ACC112 (cell line): Measurements from ENCODE around the gene ETV7.

Experiments
- H2AFZ ChIP-seq: fragments of 200-600 bp; sonication (generic); one replicate; pipeline ENCODE4 v1.6.0; 2017; ENCODE audit warnings: antibody characterized with exemption, low read length; ENCODE audit not compliant: unreplicated experiment
- H3K27ac ChIP-seq: fragments of 200-600 bp; sonication (generic); 2 replicates; pipeline ENCODE4 v1.5.1; 2014; ENCODE audit warnings: low read depth, mild to moderate bottlenecking, antibody characterized with exemption, low read length, moderate library complexity
- H3K27me3 ChIP-seq: fragments of 200-600 bp; sonication (generic); 2 replicates; pipeline ENCODE4 v1.6.1; 2014; ENCODE audit warnings: mild to moderate bottlenecking, antibody characterized with exemption, low read length, moderate library complexity, mixed read lengths; ENCODE audit not compliant: insufficient read depth
- H3K36me3 ChIP-seq: fragments of 200-600 bp; sonication (generic); 2 replicates; pipeline ENCODE4 v1.6.1; 2016; ENCODE audit warnings: mild to moderate bottlenecking, antibody characterized with exemption, low read length, moderate library complexity, mixed read lengths; ENCODE audit not compliant: insufficient read depth
- H3K4me1 ChIP-seq: fragments of 200-600 bp; sonication (generic); one replicate; pipeline ENCODE4 v1.6.1; 2016; ENCODE audit warnings: low read length, mixed read lengths; ENCODE audit not compliant: insufficient read depth, unreplicated experiment, control insufficient read depth
- H3K4me3 ChIP-seq: fragments of 200-600 bp; sonication (generic); 2 replicates; pipeline ENCODE4 v1.5.1; 2014; ENCODE audit warnings: mild to moderate bottlenecking, low read depth, low read length
- H3K79me2 ChIP-seq: fragments of 200-600 bp; sonication (generic); one replicate; pipeline ENCODE4 v1.6.0; 2016; ENCODE audit warnings: low read length; ENCODE audit not compliant: control insufficient read depth, unreplicated experiment, insufficient read depth

Gene ETV7

DNA sequence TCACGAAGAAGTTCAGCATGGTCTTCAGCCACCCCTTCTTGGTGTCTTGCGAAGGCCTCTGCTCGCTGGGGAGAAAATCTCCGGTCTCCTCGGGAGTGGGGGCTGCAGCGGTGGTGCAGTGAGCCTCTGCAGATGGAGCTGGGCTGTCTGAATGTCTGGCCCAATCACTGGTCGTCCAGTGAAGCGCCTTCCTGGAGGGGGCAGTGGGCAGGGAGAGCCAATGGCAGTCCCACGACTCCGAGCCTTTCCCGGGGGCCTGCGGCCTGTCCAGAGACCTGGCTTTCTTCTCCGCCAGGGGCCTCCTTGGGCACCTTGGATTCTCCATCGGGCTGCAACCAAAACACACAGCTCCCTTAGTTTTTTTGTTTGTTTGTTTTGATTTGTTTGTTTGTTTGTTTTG, 57.1 kb downstream of the ETV7 start:
- Histone ChIP-seq H2AFZ (no peak overlapping the region), H3K27ac (no peak overlapping the region), H3K4me3 (no peak overlapping the region), H3K27me3 (peaks cover 61% of the 10 kb centered on the region), H3K36me3 (no peaks in the 10 kb centered on the region), H3K79me2 (no peaks in the 10 kb centered on the region), H3K4me1 (no peaks in the 10 kb centered on the region)

DNA sequence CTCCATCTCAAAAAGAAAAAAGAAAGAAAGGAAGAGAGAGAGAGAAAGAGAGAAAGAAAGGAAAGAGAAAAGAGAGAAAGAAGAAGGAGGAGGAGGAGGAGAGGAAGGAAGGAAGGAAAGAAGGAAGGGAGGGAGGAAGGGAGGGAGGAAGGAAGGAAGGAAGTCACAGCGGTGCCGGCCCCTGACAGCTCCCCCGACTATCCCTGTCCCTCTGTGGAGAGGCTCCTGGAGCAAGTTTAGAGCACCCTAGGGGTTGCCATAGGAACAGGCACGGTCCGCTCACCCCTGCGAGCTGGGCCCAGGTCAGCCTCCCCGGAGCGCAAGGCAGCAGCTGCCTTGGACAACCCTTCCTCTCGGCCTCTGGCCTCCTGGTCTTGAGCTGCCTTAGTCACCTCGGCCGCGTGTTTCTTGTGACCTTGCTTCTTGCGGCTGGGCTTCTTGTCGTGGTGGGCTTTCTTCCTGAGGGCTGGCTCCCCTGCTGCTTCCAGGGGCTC, 57.6 kb downstream of the ETV7 start:
- no peaks in the 10 kb centered on the region for H3K4me1 ChIP-seq
- peaks cover 56% of the 10 kb centered on the region for H3K27me3 ChIP-seq
- H3K27ac ChIP-seq, result no peak overlapping the region
- no peaks in the 10 kb centered on the region for H3K79me2 ChIP-seq
- no peaks in the 10 kb centered on the region for H3K36me3 ChIP-seq
- no peak overlapping the region for H3K4me3 ChIP-seq
- no peak overlapping the region for H2AFZ ChIP-seq

DNA sequence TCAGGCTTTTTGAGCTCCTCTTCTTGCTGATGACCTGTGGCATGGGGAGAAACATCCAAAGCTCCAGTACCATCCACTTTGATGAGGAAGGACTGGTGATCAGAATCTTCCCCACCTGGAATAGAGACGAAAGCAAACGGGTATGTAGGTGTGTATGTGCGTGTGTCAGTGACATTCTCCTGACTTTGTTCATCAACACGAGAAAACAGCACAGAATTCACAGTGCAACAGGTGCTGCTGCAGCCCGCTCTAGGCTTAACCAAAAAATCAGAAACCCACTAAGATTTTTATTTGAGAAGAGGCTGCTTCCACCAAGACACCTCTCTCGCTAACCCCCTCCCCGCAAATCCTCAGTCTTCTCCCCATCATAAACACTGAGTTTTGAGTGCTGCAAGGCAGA, 58.9 kb downstream of the ETV7 start:
- Histone ChIP-seq H3K4me1 (no peaks in the 10 kb centered on the region), H3K79me2 (no peaks in the 10 kb centered on the region), H3K27me3 (peaks cover 44% of the 10 kb centered on the region), H3K4me3 (no peak overlapping the region), H3K27ac (no peak overlapping the region), H2AFZ (no peak overlapping the region), H3K36me3 (no peaks in the 10 kb centered on the region)

- Histone ChIP-seq H3K36me3 (no peaks in the 10 kb centered on the region), H3K79me2 (no peaks in the 10 kb centered on the region), H3K27me3 (peaks cover 37% of the 10 kb centered on the region), H2AFZ (no peak overlapping the region), H3K4me1 (no peaks in the 10 kb centered on the region), H3K4me3 (no peak overlapping the region), H3K27ac (no peak overlapping the region)
Observed at GRCh38 chr6:36327919-36328236, 59.6 kb downstream of the ETV7 start.

DNA sequence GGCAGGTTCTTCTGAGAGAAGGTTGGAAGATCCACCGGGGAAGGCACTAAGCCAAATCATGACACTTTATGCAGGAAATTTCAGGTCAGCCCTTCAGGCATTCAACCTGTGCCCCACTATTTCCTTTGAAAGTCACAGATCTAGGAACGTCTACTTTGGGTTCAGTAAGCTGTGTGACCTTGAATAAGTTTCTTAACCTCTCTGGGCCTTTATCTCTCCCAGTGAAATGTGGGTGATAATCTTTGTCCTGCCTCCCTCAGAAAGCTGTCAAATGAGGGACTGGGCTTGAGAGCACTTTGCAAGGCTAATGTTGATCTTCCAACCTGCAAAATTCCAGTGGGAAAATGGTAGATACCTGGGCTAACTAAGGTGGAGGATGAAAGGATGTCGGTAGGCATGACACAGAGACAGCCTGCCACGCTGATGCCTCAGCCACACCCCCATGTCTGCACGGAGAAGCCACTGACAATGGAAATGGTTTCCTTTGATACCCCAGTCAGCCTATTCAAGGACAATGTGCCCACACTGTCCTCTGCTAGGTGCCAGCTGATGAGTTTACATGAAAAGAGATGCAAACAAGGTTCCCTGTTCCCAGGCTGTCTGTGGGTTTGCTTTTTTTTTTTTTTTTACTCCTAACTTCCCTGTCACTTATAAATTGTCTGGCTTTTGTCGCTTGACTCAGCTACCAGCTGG, 60.1 kb downstream of the ETV7 start:
- Histone ChIP-seq H3K36me3 (no peaks in the 10 kb centered on the region), H3K4me1 (no peaks in the 10 kb centered on the region), H3K4me3 (no peak overlapping the region), H3K79me2 (no peaks in the 10 kb centered on the region), H2AFZ (no peak overlapping the region), H3K27ac (no peak overlapping the region), H3K27me3 (peaks cover 35% of the 10 kb centered on the region)

DNA sequence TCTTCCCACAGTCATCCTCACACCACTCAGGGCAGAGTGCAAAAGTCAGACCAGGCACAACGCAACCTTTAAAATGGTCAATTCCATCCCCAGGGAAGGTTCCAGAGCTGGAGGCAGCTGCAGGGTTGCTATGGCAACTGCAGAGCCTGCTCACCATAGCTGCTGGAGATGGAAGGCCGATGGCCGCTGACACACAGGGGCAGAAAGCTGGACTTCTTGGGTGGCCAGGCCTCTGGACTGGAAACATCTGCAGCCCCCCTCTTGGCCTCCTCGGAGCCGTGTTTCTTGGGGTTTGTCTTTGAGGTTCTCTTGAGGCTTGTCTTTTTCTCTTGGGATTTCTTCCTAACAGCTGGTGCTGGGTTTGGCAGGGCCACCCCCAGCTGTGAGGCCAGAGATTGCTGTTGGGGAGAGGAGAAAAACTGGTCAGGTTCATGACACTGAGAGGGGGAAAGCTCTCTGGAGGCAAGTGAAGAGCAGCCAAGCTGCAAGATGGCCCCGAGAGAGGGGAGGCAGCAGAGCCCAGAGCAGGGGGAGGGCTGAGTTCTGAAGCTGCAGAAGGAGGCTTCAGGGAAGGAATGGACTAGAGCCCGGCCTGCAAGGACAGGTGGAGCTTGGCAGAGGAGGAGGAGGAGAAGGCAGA, 61.0 kb downstream of the ETV7 start:
- peaks cover 32% of the 10 kb centered on the region for H3K27me3 ChIP-seq
- no peak overlapping the region for H2AFZ ChIP-seq
- H3K79me2 ChIP-seq, result no peaks in the 10 kb centered on the region
- H3K36me3 ChIP-seq, result no peaks in the 10 kb centered on the region
- H3K27ac ChIP-seq, result no peak overlapping the region
- no peak overlapping the region for H3K4me3 ChIP-seq
- no peaks in the 10 kb centered on the region for H3K4me1 ChIP-seq

GRCh38 chr6:36324715-36325114, 62.8 kb downstream of the ETV7 start:
- Histone ChIP-seq H2AFZ (no peak overlapping the region), H3K36me3 (no peaks in the 10 kb centered on the region), H3K27me3 (peaks cover 32% of the 10 kb centered on the region), H3K4me1 (no peaks in the 10 kb centered on the region), H3K27ac (no peak overlapping the region), H3K4me3 (no peak overlapping the region), H3K79me2 (no peaks in the 10 kb centered on the region)

DNA sequence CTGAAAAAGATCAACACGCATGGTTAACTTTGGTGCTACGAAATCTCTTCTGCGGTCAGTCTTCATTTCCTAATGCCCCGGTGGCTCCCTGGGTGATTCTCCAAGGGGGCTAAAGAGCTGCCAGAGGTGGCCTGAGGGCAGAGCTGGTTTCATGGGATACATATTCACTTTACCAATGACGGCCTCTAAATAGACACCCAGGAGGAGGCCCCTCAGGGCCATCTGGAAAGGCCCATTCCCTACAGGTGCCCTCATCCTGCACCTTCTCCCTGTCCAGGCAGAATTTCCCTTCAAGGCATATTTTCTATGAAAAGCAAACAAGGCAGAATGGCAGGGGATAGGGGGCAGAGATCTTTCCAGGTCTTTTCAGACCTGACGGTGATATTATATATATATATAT, 63.3 kb downstream of the ETV7 start:
- H3K36me3 ChIP-seq, result no peaks in the 10 kb centered on the region
- H3K79me2 ChIP-seq, result no peaks in the 10 kb centered on the region
- no peak overlapping the region for H3K27ac ChIP-seq
- peaks cover 31% of the 10 kb centered on the region for H3K27me3 ChIP-seq
- no peak overlapping the region for H2AFZ ChIP-seq
- no peak overlapping the region for H3K4me3 ChIP-seq
- H3K4me1 ChIP-seq, result no peaks in the 10 kb centered on the region

GRCh38 chr6:36323062-36323461, 64.4 kb downstream of the ETV7 start:
- Histone ChIP-seq H3K4me1 (no peaks in the 10 kb centered on the region), H3K27me3 (peaks cover 22% of the 10 kb centered on the region), H3K36me3 (no peaks in the 10 kb centered on the region), H2AFZ (no peak overlapping the region), H3K27ac (no peak overlapping the region), H3K79me2 (no peaks in the 10 kb centered on the region), H3K4me3 (no peak overlapping the region)

DNA sequence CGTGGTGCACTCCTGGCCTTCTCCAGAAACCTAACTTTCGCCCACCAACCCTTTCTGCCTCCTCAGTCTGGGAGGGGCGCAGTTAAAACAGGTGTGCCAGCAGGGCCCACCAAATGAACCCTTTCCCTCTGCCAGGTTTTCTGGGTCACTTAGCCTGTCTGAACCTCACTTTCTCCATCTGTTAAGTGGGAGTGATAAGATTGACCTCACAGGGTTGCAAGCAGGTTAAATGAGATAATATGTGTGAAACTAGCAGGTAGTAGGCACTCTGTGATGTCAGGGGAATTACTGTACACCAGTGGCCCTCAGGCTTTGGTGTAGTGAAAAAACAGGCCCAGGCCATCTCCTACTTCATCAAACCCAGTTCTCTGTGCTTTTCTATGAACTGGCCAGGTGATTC, 64.9 kb downstream of the ETV7 start:
- H3K79me2 ChIP-seq, result no peaks in the 10 kb centered on the region
- H3K27me3 ChIP-seq, result peaks cover 19% of the 10 kb centered on the region
- H2AFZ ChIP-seq, result no peak overlapping the region
- no peaks in the 10 kb centered on the region for H3K4me1 ChIP-seq
- no peak overlapping the region for H3K4me3 ChIP-seq
- no peak overlapping the region for H3K27ac ChIP-seq
- H3K36me3 ChIP-seq, result no peaks in the 10 kb centered on the region

GRCh38 chr6:36320475-36320874, 67.0 kb downstream of the ETV7 start:
- peaks cover 10% of the 10 kb centered on the region; the same call in 1 of the 2 replicates for H3K27me3 ChIP-seq
- H3K79me2 ChIP-seq, result no peaks in the 10 kb centered on the region
- no peak overlapping the region for H2AFZ ChIP-seq
- H3K4me3 ChIP-seq, result no peak overlapping the region
- no peaks in the 10 kb centered on the region for H3K4me1 ChIP-seq
- H3K27ac ChIP-seq, result no peak overlapping the region
- no peaks in the 10 kb centered on the region for H3K36me3 ChIP-seq
